GDM1 (cell line): ENCODE data around the gene AGPS.
A peak's percentile ranks its signal among the peaks of the same experiment; 100 is the strongest.

Experiments used
- DNase-seq: peaks from one replicate; lab custom pipeline; 2025; lab: John Stamatoyannopoulos, UW

The AGPS gene

GRCh38 chr2:177552422-177553175 lies 160.0 kb downstream of the AGPS start:
- DNase-seq: peak; percentile 87

- no peak for DNase-seq
These were observed 160.8 kb downstream of the AGPS start for GRCh38 chr2:177553176-177553884.

- no peak for DNase-seq
These were observed 161.8 kb downstream of the AGPS start for GRCh38 chr2:177554365-177554764.

- no peak for DNase-seq
These were observed 163.6 kb downstream of the AGPS start for GRCh38 chr2:177556153-177556552.

GRCh38 chr2:177557794-177558193 lies 165.2 kb downstream of the AGPS start:
- DNase-seq: no peak

- no peak for DNase-seq
These were observed 167.1 kb downstream of the AGPS start for GRCh38 chr2:177559638-177560037.

GRCh38 chr2:177568390-177568789 lies 175.8 kb downstream of the AGPS start:
- no peak for DNase-seq

- no peak for DNase-seq
These were observed 176.3 kb downstream of the AGPS start for GRCh38 chr2:177568893-177569292.

GRCh38 chr2:177572236-177572671 lies 179.7 kb downstream of the AGPS start:
- DNase-seq: no peak

- no peak for DNase-seq
These were observed 180.5 kb downstream of the AGPS start for GRCh38 chr2:177573120-177573519.

- DNase-seq: no peak
These were observed 181.8 kb downstream of the AGPS start for GRCh38 chr2:177574356-177574755.

GRCh38 chr2:177575358-177575757 lies 182.8 kb downstream of the AGPS start:
- DNase-seq: no peak

- no peak for DNase-seq
These were observed 184.5 kb downstream of the AGPS start for GRCh38 chr2:177577075-177577474.

GRCh38 chr2:177578454-177578853 lies 185.9 kb downstream of the AGPS start:
- no peak for DNase-seq

GRCh38 chr2:177579486-177580036 lies 187.0 kb downstream of the AGPS start:
- no peak for DNase-seq

GRCh38 chr2:177582000-177582399 lies 189.4 kb downstream of the AGPS start:
- no peak for DNase-seq

GRCh38 chr2:177584030-177584692 lies 191.6 kb downstream of the AGPS start:
- DNase-seq: no peak

GRCh38 chr2:177585234-177585863 lies 192.8 kb downstream of the AGPS start:
- DNase-seq: no peak

- DNase-seq: no peak
These were observed 193.6 kb downstream of the AGPS start for GRCh38 chr2:177586154-177586553.

- no peak for DNase-seq
These were observed 194.8 kb downstream of the AGPS start for GRCh38 chr2:177587371-177587770.

- DNase-seq: no peak
These were observed 196.1 kb downstream of the AGPS start for GRCh38 chr2:177588671-177589070.

GRCh38 chr2:177589186-177589585 lies 196.6 kb downstream of the AGPS start:
- DNase-seq: no peak
